IPS-18a (cell line): ENCODE data around the gene MAP6D1.

ENCODE experiments used
- H3K27ac ChIP-seq: one replicate; pipeline ENCODE4 v1.5.1; 2013; ENCODE audit warnings: low read length
- H3K27me3 ChIP-seq: one replicate; pipeline ENCODE4 v1.6.1; 2013; ENCODE audit warnings: mild to moderate bottlenecking, low read length; ENCODE audit not compliant: control insufficient read depth, insufficient read depth
- H3K36me3 ChIP-seq: one replicate; pipeline ENCODE4 v1.6.1; 2013; ENCODE audit warnings: low read depth, low read length; ENCODE audit not compliant: control insufficient read depth
- H3K4me1 ChIP-seq: one replicate; pipeline ENCODE4 v1.6.1; 2013; ENCODE audit warnings: low read depth, low read length; ENCODE audit not compliant: control insufficient read depth
- H3K4me3 ChIP-seq: one replicate; pipeline ENCODE4 v1.5.1; 2013; ENCODE audit warnings: low read length
- H3K9ac ChIP-seq: one replicate; pipeline ENCODE4 v1.6.1; 2013; ENCODE audit warnings: mild to moderate bottlenecking, low read length, moderate library complexity
- H3K9me3 ChIP-seq: one replicate; pipeline ENCODE4 v1.6.1; 2013; ENCODE audit warnings: low read depth, low read length; ENCODE audit not compliant: control insufficient read depth

The MAP6D1 gene

DNA sequence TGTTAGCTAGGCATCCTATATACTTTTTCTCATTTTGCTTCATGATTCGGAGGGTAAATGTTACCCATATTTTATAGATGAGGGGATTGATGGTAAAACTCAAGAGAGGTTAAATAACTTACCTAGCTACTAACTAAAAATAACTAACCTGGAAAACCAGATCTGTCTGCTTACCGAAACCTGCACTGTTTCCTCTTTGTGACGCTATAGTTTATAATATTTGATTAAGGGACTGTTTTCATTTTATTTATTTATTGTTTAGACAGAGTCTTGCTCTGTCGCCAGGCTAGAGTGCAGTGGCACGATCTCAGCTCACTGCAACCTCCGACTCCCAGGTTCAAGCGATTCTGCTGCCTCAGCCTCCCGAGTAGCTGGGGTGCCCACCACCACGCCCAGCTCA, 55.9 kb downstream of the MAP6D1 start:
- Histone ChIP-seq H3K27ac (no peak overlapping the region), H3K27me3 (no peaks in the 10 kb centered on the region), H3K36me3 (peaks cover 37% of the 10 kb centered on the region), H3K4me1 (no peaks in the 10 kb centered on the region), H3K9me3 (no peaks in the 10 kb centered on the region), H3K4me3 (no peak overlapping the region), H3K9ac (no peak overlapping the region)

- H3K9ac ChIP-seq, result no peak overlapping the region
- H3K9me3 ChIP-seq, result no peaks in the 10 kb centered on the region
- no peaks in the 10 kb centered on the region for H3K27me3 ChIP-seq
- no peak overlapping the region for H3K4me3 ChIP-seq
- peaks cover 33% of the 10 kb centered on the region for H3K36me3 ChIP-seq
- H3K4me1 ChIP-seq, result no peaks in the 10 kb centered on the region
- no peak overlapping the region for H3K27ac ChIP-seq
These were observed 57.3 kb downstream of the MAP6D1 start for GRCh38 chr3:183768114-183768513.

GRCh38 chr3:183766745-183767606, 58.4 kb downstream of the MAP6D1 start:
- Histone ChIP-seq H3K4me1 (no peaks in the 10 kb centered on the region), H3K27me3 (no peaks in the 10 kb centered on the region), H3K4me3 (no peak overlapping the region), H3K27ac (no peak overlapping the region), H3K9me3 (no peaks in the 10 kb centered on the region), H3K9ac (no peak overlapping the region), H3K36me3 (peaks cover 32% of the 10 kb centered on the region)

DNA sequence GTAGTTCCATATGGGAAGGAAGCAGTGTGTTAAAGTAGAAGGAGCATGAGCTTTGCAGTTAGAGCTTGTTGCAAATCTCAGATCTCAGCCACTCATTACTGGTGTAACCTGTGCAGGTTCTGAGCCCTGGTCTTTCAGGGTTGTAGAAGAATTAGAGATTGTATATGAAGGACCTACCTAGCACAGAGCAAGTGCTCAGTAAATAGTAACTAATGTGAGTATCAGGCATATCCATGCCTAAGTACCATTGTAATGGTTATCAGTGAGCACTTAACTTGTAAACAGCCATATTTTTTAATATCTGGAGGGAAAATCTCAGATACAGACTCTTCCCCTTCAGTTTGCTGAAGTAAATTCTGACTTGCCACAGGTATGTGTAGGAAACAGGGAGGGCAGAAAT, 59.3 kb downstream of the MAP6D1 start:
- H3K4me1 ChIP-seq, result no peaks in the 10 kb centered on the region
- H3K27me3 ChIP-seq, result no peaks in the 10 kb centered on the region
- no peak overlapping the region for H3K27ac ChIP-seq
- no peak overlapping the region for H3K9ac ChIP-seq
- H3K36me3 ChIP-seq, result peaks cover 40% of the 10 kb centered on the region
- H3K4me3 ChIP-seq, result no peak overlapping the region
- H3K9me3 ChIP-seq, result no peaks in the 10 kb centered on the region
